ENCODE results near the gene NCLN.

- TF ChIP-seq EP300 (IDR thresholded peaks at IDR 0.05; ENCODE audit: borderline replicate concordance) (no peak), CREB1 (IDR thresholded peaks at IDR 0.05; ENCODE audit: low read depth) (no peak), TEAD4 (IDR thresholded peaks at IDR 0.05) (no peak), MAX (IDR thresholded peaks at IDR 0.05) (0 out of 2 replicates have a peak, but pooled peaks have one; percentile 19), REST (IDR thresholded peaks at IDR 0.05; ENCODE audit: low read depth) (no peak), USF1 (IDR thresholded peaks at IDR 0.05) (peak; percentile 54), TAF1 (IDR thresholded peaks at IDR 0.05; ENCODE audit: low read depth) (no peak), RAD21 (IDR thresholded peaks at IDR 0.05; ENCODE audit: low read depth) (no peak)
These were observed 67.5 kb downstream of the NCLN start for GRCh38 chr19:3253270-3253669.

Measured in Ishikawa (cell line).